GM12878 (cell line): ENCODE measurements around the gene TRMT44. TPM values are rescaled to one million over a fixed set of nuclear protein-coding genes. Genes with fewer than 3 reads are reported as not detected.

Experiments used
- ATAC-seq: fragments of 200-7000 bp; cut with Tn5 transposase; 3 replicates; pipeline ENCODE4 v1.9.1; 2020; ENCODE audit warnings: mild to moderate bottlenecking, moderate library complexity
- BruUV-seq: library from RNA; stranded (reverse); fragments of 400-500 nt; replicated peaks from 2 replicates; lab custom pipeline; 2021; lab: Mats Ljungman, UMichigan
- CTCF ChIA-PET: fragments of 300-600 bp; sonication (Branson Sonifier 250); formaldehyde crosslinking; extraction: SDS; loops from one replicate; lab custom pipeline; 2021; ENCODE audit warnings: inconsistent platforms; lab: Yijun Ruan, JAX
- POLR2A ChIA-PET: fragments of 350-600 bp; formaldehyde crosslinking; extraction: SDS; loops from one replicate; lab custom pipeline; 2021; ENCODE audit warnings: inconsistent platforms; lab: Charles Lee
- RAD21 ChIA-PET: fragments of 300-600 bp; sonication (Branson Sonifier 250); formaldehyde crosslinking; loops from one replicate; lab custom pipeline; 2023; ENCODE audit warnings: antibody characterized with exemption; ENCODE audit not compliant: unreplicated experiment; lab: Charles Lee
- SMC1A ChIA-PET: fragments of 300-600 bp; sonication (Branson Sonifier 250); formaldehyde crosslinking; loops from one replicate; lab custom pipeline; 2023; ENCODE audit not compliant: unreplicated experiment, uncharacterized antibody; lab: Charles Lee
- DNase-seq: peaks from one replicate; pipeline ENCODE4 v3.0.0-alpha.2; 2011; ENCODE audit warnings: low read depth, low spot score
- FAIRE-seq: peaks from 3 replicates; lab custom pipeline; 2011; peaks lifted over from hg19 to GRCh38; lab: Jason Lieb, UNC
- H2AFZ ChIP-seq: 2 replicates; pipeline ENCODE4 v1.6.0; 2011; ENCODE audit warnings: low read depth, low read length, control low read depth; ENCODE audit not compliant: control insufficient read depth
- H3K27ac ChIP-seq: 2 replicates; pipeline ENCODE4 v1.5.1; 2011; ENCODE audit warnings: control low read depth; ENCODE audit not compliant: control insufficient read depth, insufficient read depth
- H3K27me3 ChIP-seq, 2 experiments: replicated peaks in 1 of 2; 2 replicates each; pipeline versions ENCODE4 v1.6.0 to v1.6.1; 2011; ENCODE audit warnings: low read length in 1 of 2; ENCODE audit not compliant: control insufficient read depth in 2 of 2, insufficient read depth in 2 of 2
- H3K36me3 ChIP-seq, 2 experiments: 2 replicates each; pipeline ENCODE4 v1.5.1; 2011; ENCODE audit warnings: low read length in 1 of 2; ENCODE audit not compliant: control insufficient read depth in 2 of 2, insufficient read depth in 2 of 2
- H3K4me1 ChIP-seq: 2 replicates; pipeline ENCODE4 v1.6.1; 2011; ENCODE audit warnings: mild to moderate bottlenecking, low read length, moderate library complexity, mixed read lengths; ENCODE audit not compliant: control insufficient read depth, insufficient read depth
- H3K4me2 ChIP-seq: 2 replicates; pipeline ENCODE4 v1.6.0; 2011; ENCODE audit warnings: control low read depth; ENCODE audit not compliant: control insufficient read depth, insufficient read depth
- H3K4me3 ChIP-seq: fragments of 200-600 bp; sonication (generic); 2 replicates; pipeline ENCODE4 v1.5.1; 2016
- H3K79me2 ChIP-seq: 2 replicates; pipeline ENCODE4 v1.6.0; 2011; ENCODE audit warnings: low read length; ENCODE audit not compliant: control insufficient read depth, insufficient read depth
- H3K9ac ChIP-seq: 2 replicates; pipeline ENCODE4 v1.8.0; 2011; ENCODE audit warnings: low read length, control low read depth, mixed read lengths; ENCODE audit not compliant: control insufficient read depth, insufficient read depth
- H3K9me3 ChIP-seq: replicated peaks from 3 replicates; pipeline ENCODE4 v1.5.1; 2011; ENCODE audit warnings: mild to moderate bottlenecking, low read length; ENCODE audit not compliant: control insufficient read depth, insufficient read depth
- H4K20me1 ChIP-seq: 2 replicates; pipeline ENCODE4 v1.6.0; 2011; ENCODE audit not compliant: control insufficient read depth, insufficient read depth
- ATF7 ChIP-seq: fragments of 450-650 bp; IDR thresholded peaks from 2 replicates; pipeline ENCODE4 v1.6.1; 2016; ENCODE audit warnings: low read depth, mild to moderate bottlenecking
- EGR1 ChIP-seq, 2 experiments: IDR thresholded peaks; 1 replicate in 1 of 2; 2 replicates in 1 of 2; pipeline ENCODE4 v1.6.1; 2011 to 2012; ENCODE audit warnings: low read depth in 2 of 2, low read length in 2 of 2, borderline replicate concordance in 1 of 2, mild to moderate bottlenecking in 1 of 2, moderate library complexity in 1 of 2
- ESRRA ChIP-seq: IDR thresholded peaks from 2 replicates; pipeline ENCODE4 v1.6.1; 2012; ENCODE audit warnings: mild to moderate bottlenecking, low read length, improper control_type of control experiment
- GABPA ChIP-seq: IDR thresholded peaks from 2 replicates; pipeline ENCODE4 v1.6.1; 2014; ENCODE audit warnings: antibody characterized with exemption, low read depth, mild to moderate bottlenecking, inconsistent platforms
- TBL1XR1 ChIP-seq: IDR thresholded peaks from 2 replicates; pipeline ENCODE4 v1.6.1; 2012; ENCODE audit warnings: low read depth, low read length, improper control_type of control experiment
- ZBED1 ChIP-seq: IDR thresholded peaks from 2 replicates; pipeline ENCODE4 v1.6.1; 2016; ENCODE audit warnings: borderline replicate concordance
- WGBS: methylation state at CpG from one replicate; pipeline ENCODE4 v1.1.6; 2016; ENCODE audit warnings: low lambda C conversion rate; ENCODE audit not compliant: insufficient replicate concordance, insufficient coverage; ENCODE audit errors: missing lambda C conversion rate; 5-methylcytosine and 5-hydroxymethylcytosine counted together
- in situ Hi-C: fragments of 300-500 bp; cut with MboI; formaldehyde crosslinking; loops from 9 replicates; pipeline ENCODE4 v1.14.3; 2018; ENCODE audit warnings: mixed read lengths
- intact Hi-C: fragments of 100-400 bp; cut with micrococcal nuclease; formaldehyde crosslinking; loops from one replicate; pipeline ENCODE4 v1.14.2; 2022; ENCODE audit not compliant: unreplicated experiment
- polyA plus RNA-seq, 11 experiments: library from polyadenylated mRNA; depleted of rRNA in 4 of 11; unstranded in 6 of 11; stranded (reverse) in 5 of 11; fragments of >200 nt; fragmentation: Nextera tagmentation in 4 of 11; fragmentation: Illumina TruSeq in 1 of 11; extraction: Ambion mirVana in 4 of 11; extraction: Trizol in 1 of 11; gene quantifications; 1 replicate in 1 of 11; 2 replicates in 10 of 11; pipeline versions ENCODE4 v1.2.1 to v1.2.3, GENCODE V29; 2011 to 2016; ENCODE audit warnings: inconsistent platforms in 2 of 11, missing spikeins in 2 of 11, low read depth in 1 of 11
- total RNA-seq, 4 experiments: library from RNA; depleted of rRNA in 3 of 4; stranded (reverse); fragments of >200 nt in 3 of 4; fragmentation: Illumina TruSeq in 1 of 4; extraction: Trizol in 1 of 4; gene quantifications; 2 replicates each; pipeline versions ENCODE4 v1.2.1 to v1.2.3, GENCODE V29; 2013 to 2021

The TRMT44 gene
- total and polyA plus RNA-seq, 10 of the 15 experiments (the other 5 are each of a cell fraction or from before 2014, with no cell fraction given): 1.3 to 18.5 (median 10.1) TPM

DNA sequence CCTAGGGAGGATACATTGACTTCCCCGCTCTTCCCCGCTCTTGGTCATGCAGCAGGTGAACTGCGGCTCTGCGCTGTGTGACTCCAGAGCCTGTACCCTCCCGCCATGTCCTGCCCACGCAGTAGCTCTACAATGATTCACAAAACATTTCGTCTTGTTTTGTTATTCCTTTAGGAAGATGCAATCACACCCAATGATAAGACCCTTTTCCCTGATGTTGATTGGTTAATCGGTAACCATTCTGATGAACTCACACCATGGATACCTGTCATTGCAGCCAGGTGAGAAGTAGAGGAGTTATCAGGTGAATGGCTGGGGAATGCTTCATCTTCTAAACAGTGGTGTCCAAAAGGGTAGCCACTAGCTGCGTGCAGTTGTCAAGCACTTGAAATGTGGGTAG is 23.2 kb downstream of the TRMT44 start:
- Histone ChIP-seq H3K27me3 (no peaks in the 10 kb centered on the region), H3K79me2 (no peaks in the 10 kb centered on the region)
- CTCF ChIA-PET: interaction anchor here (0.8 kb wide), 1 partner anchor 104 kb away, joined by 3 read pairs; no protein-coding TSS in a partner anchor
- intact Hi-C loops: no loop called here
- TF ChIP-seq ZBED1: no peak
- no peak for TF ChIP-seq ATF7
- no peak for TF ChIP-seq GABPA
- TF ChIP-seq EGR1 (IDR thresholded peaks at IDR 0.05; ENCODE audit: borderline replicate concordance in 1 of 2, low read depth in 2 of 2, low read length in 2 of 2): no peak
- TF ChIP-seq, all 136 proteins: peak for 0
- SMC1A ChIA-PET: no interaction called here
- no peak overlapping the region for H3K4me3 ChIP-seq
- no peaks in the 10 kb centered on the region for H3K4me1 ChIP-seq
- H3K4me2 ChIP-seq: no peak overlapping the region
- over 99% methylated on average over 9 of the region's 9 CpGs for WGBS
- POLR2A ChIA-PET: no interaction called here
- BruUV-seq: no TSS peak
- no peak overlapping the region for H2AFZ ChIP-seq
- ATAC-seq (no peak), FAIRE-seq (no peak), DNase-seq (no peak)
- in situ Hi-C loops: loop anchor here (5.0 kb wide), 1 partner anchor 133 kb away; no protein-coding TSS in a partner anchor
- no peak overlapping the region for H3K27ac ChIP-seq
- H3K36me3 ChIP-seq: peaks cover 7% of the 10 kb centered on the region in 2 experiments
- H3K9ac ChIP-seq: no peak overlapping the region
- H3K9me3 ChIP-seq: no peaks in the 10 kb centered on the region
- no peaks in the 10 kb centered on the region; the same call in 1 of the 2 replicates for H4K20me1 ChIP-seq
- RAD21 ChIA-PET: no interaction called here

DNA sequence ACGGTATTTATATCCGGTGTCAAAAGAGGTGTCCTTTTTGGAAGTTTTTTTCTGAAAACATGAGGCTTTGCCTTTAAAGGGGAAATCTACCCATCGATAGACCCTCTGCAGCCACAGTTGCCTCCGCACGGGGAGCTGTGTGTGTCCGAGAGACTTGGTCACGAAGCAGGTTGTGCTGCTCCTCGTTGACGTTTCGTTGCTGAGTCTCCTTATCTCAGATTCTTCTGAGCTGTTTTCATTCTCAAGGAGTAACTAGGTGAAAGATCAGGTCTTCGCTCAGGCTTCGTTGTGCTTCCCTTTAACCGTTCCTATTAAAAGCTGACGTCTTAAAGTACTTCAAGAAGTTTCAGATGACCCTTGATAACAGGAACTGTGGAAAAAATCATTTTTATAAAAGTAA is 23.8 kb downstream of the TRMT44 start:
- Histone ChIP-seq H3K9me3 (no peaks in the 10 kb centered on the region), H3K36me3 (peaks cover 10 to 11% of the 10 kb centered on the region in 2 experiments), H3K79me2 (no peaks in the 10 kb centered on the region), H3K27me3 (no peaks in the 10 kb centered on the region), H3K27ac (no peak overlapping the region), H3K9ac (no peak overlapping the region), H3K4me3 (no peak overlapping the region), H3K4me2 (no peak overlapping the region), H3K4me1 (no peaks in the 10 kb centered on the region), H4K20me1 (no peaks in the 10 kb centered on the region; the same call in 1 of the 2 replicates), H2AFZ (no peak overlapping the region)
- ChIA-PET CTCF (interaction anchor here (0.8 kb wide), 1 partner anchor 103 kb away, joined by 3 read pairs; no protein-coding TSS in a partner anchor), SMC1A (no interaction called here), POLR2A (no interaction called here), RAD21 (no interaction called here)
- intact Hi-C loops (no loop called here), in situ Hi-C loops (loop anchor here (5.0 kb wide), 1 partner anchor 133 kb away; no protein-coding TSS in a partner anchor)
- no peak for TF ChIP-seq ESRRA
- TF ChIP-seq TBL1XR1: no peak
- no peak for ATAC-seq
- WGBS: 98% methylated on average over 14 of the region's 14 CpGs
- BruUV-seq: no TSS peak
- no peak for FAIRE-seq
- DNase-seq: no peak
